HG03442 (cell line): ENCODE data around the gene NSUN6.
"Not testable (repeated sequence)": the region's sequence is repeated elsewhere in the genome, so short reads cannot be mapped to it uniquely, and the experiment has no call there.

Source experiments
- ATAC-seq: cut with Tn5 transposase; IDR thresholded peaks from one replicate; pipeline ENCODE4 v1.9.1; 2021; ENCODE audit warnings: mild to moderate bottlenecking, moderate library complexity; ENCODE audit not compliant: unreplicated experiment

The NSUN6 gene

GRCh38 chr10:18611168-18611567 is 40.2 kb downstream of the NSUN6 start:
- ATAC-seq, result no peak

- no peak for ATAC-seq
These were observed 40.9 kb downstream of the NSUN6 start for GRCh38 chr10:18610517-18610916.

- no peak for ATAC-seq
These were observed 42.8 kb downstream of the NSUN6 start for GRCh38 chr10:18608596-18608995.

GRCh38 chr10:18607503-18608378 is 43.6 kb downstream of the NSUN6 start:
- peak; percentile 60 for ATAC-seq

GRCh38 chr10:18606051-18606695 is 45.2 kb downstream of the NSUN6 start:
- no peak for ATAC-seq

GRCh38 chr10:18601321-18601720 is 50.1 kb downstream of the NSUN6 start:
- ATAC-seq, result no peak

GRCh38 chr10:18599392-18599791 is 52.0 kb downstream of the NSUN6 start:
- no peak for ATAC-seq

GRCh38 chr10:18594574-18595156 is 56.7 kb downstream of the NSUN6 start:
- ATAC-seq, result peak; percentile 47

- ATAC-seq, result not testable (repeated sequence)
These were observed 60.2 kb downstream of the NSUN6 start for GRCh38 chr10:18591141-18591540.

GRCh38 chr10:18586637-18587036 is 64.8 kb downstream of the NSUN6 start:
- ATAC-seq, result not testable (repeated sequence)

GRCh38 chr10:18583575-18584270 is 67.7 kb downstream of the NSUN6 start:
- ATAC-seq, result no peak

- peak; percentile 81 for ATAC-seq
These were observed 68.6 kb downstream of the NSUN6 start for GRCh38 chr10:18582803-18583202.

- no peak for ATAC-seq
These were observed 73.3 kb downstream of the NSUN6 start for GRCh38 chr10:18577823-18578685.

- ATAC-seq, result no peak
These were observed 74.8 kb downstream of the NSUN6 start for GRCh38 chr10:18576586-18576985.

- ATAC-seq, result no peak
These were observed 78.3 kb downstream of the NSUN6 start for GRCh38 chr10:18572959-18573561.

- ATAC-seq, result no peak
These were observed 79.6 kb downstream of the NSUN6 start for GRCh38 chr10:18571780-18572179.

- no peak for ATAC-seq
These were observed 80.3 kb downstream of the NSUN6 start for GRCh38 chr10:18571076-18571475.

- not testable (repeated sequence) for ATAC-seq
These were observed 81.0 kb downstream of the NSUN6 start for GRCh38 chr10:18570386-18570785.

- ATAC-seq, result no peak
These were observed 84.0 kb downstream of the NSUN6 start for GRCh38 chr10:18567343-18567856.

GRCh38 chr10:18566177-18566576 is 85.2 kb downstream of the NSUN6 start:
- no peak for ATAC-seq
